Measurements from ENCODE around the gene DMPK. TPM values are rescaled to one million over a fixed set of nuclear protein-coding genes. Genes with fewer than 3 reads are reported as not detected.
A peak's percentile ranks its signal among the peaks of the same experiment; 100 is the strongest.

The DMPK gene
- total and polyA plus RNA-seq, 9 of the 15 experiments (the other 6 are each of a cell fraction or from before 2014, with no cell fraction given) = 0.24 to 31.3 (median 7.3) TPM

DNA sequence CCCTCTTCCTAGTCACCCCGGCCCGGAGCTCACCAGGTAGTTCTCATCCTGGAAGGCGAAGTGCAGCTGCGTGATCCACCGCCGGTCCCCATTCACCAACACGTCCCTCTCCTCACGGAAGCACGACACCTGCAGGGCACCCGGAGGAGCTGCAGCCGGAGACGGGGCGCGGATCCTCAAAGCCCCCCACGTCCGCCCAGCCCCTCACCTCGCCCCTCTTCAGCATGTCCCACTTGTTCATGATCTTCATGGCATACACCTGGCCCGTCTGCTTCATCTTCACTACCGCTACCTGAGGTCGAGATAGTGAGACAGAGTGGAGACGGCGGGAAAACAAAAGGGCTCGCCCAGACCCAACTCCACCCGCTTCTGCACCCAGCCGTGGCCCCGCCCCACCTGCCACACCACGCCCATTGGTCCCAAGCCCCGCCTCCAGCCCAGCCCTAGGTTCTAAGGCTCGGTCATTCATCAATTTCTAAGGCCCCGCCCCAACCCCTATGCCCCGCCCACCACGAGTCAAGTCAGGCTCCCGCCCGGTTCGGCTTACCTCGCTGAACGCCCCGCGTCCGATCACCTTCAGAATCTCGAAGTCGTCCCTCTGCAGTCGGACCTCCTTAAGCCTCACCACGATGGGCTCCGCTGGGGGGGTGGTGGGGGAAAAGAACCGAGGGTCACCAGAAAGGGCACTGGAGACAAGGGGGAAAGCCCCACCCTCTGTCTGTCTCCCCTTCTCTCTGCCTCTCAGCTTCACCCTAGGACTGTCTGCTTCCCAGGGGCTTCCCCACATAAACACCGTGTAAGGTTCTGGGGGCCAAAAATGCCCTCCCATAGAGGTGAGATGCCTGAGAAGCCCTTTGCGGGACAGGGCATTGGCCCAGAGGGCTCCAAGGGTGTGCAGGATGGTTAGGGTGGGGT, 2.8 kb downstream of the DMPK start (continued):
- TF ChIP-seq PHF8 (IDR thresholded peaks at IDR 0.05; ENCODE audit: borderline replicate concordance, low read length) = peak; percentile 45; the same call in 1 of the 2 replicates
- no peak for TF ChIP-seq SREBF1 (IDR thresholded peaks at IDR 0.05; ENCODE audit: borderline replicate concordance, low read depth, low read length)
- no peak for TF ChIP-seq SIX5 (IDR thresholded peaks at IDR 0.05; ENCODE audit: borderline replicate concordance in 1 of 2, insufficient read depth in 1 of 2, low read depth in 1 of 2, low read length in 2 of 2)
- TF ChIP-seq ZNF224 (CRISPR knock-in tag; IDR thresholded peaks at IDR 0.05) = no peak
- no peak for TF ChIP-seq ZSCAN32 (CRISPR knock-in tag; IDR thresholded peaks at IDR 0.05)
- no peak for TF ChIP-seq SMAD1 (IDR thresholded peaks at IDR 0.05; ENCODE audit: low read depth, low read length, partially characterized antibody)
- TF ChIP-seq CEBPG (CRISPR knock-in tag; IDR thresholded peaks at IDR 0.05) = no peak
- TF ChIP-seq CEBPG (tag; conservative IDR thresholded peaks at IDR 0.05 in 1 of 2, IDR thresholded peaks at IDR 0.05 in 1 of 2) = no peak
- TF ChIP-seq, protein P1, sequence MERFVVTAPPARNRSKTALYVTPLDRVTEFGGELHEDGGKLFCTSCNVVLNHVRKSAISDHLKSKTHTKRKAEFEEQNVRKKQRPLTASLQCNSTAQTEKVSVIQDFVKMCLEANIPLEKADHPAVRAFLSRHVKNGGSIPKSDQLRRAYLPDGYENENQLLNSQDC (CRISPR knock-in tag; IDR thresholded peaks at IDR 0.05) = no peak
- TF ChIP-seq, protein P2, sequence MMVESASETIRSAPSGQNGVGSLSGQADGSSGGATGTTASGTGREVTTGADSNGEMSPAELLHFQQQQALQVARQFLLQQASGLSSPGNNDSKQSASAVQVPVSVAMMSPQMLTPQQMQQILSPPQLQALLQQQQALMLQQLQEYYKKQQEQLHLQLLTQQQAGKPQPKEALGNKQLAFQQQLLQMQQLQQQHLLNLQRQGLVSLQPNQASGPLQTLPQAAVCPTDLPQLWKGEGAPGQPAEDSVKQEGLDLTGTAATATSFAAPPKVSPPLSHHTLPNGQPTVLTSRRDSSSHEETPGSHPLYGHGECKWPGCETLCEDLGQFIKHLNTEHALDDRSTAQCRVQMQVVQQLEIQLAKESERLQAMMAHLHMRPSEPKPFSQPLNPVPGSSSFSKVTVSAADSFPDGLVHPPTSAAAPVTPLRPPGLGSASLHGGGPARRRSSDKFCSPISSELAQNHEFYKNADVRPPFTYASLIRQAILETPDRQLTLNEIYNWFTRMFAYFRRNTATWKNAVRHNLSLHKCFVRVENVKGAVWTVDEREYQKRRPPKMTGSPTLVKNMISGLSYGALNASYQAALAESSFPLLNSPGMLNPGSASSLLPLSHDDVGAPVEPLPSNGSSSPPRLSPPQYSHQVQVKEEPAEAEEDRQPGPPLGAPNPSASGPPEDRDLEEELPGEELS (CRISPR knock-in tag; IDR thresholded peaks at IDR 0.05; ENCODE audit: borderline replicate concordance) = no peak
- TF ChIP-seq, protein P3, sequence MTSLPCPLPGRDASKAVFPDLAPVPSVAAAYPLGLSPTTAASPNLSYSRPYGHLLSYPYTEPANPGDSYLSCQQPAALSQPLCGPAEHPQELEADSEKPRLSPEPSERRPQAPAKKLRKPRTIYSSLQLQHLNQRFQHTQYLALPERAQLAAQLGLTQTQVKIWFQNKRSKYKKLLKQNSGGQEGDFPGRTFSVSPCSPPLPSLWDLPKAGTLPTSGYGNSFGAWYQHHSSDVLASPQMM (CRISPR knock-in tag; IDR thresholded peaks at IDR 0.05) = no peak
- no peak for TF ChIP-seq POU5F1 (IDR thresholded peaks at IDR 0.05; ENCODE audit: borderline replicate concordance, low read depth, low read length, partially characterized antibody)
- TF ChIP-seq PYGO2 (tag; IDR thresholded peaks at IDR 0.05) = no peak
- no peak for TF ChIP-seq EHMT2 (IDR thresholded peaks at IDR 0.05)
- TF ChIP-seq, protein P4, sequence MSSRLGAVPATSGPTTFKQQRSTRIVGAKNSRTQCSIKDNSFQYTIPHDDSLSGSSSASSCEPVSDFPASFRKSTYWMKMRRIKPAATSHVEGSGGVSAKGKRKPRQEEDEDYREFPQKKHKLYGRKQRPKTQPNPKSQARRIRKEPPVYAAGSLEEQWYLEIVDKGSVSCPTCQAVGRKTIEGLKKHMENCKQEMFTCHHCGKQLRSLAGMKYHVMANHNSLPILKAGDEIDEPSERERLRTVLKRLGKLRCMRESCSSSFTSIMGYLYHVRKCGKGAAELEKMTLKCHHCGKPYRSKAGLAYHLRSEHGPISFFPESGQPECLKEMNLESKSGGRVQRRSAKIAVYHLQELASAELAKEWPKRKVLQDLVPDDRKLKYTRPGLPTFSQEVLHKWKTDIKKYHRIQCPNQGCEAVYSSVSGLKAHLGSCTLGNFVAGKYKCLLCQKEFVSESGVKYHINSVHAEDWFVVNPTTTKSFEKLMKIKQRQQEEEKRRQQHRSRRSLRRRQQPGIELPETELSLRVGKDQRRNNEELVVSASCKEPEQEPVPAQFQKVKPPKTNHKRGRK (tag; IDR thresholded peaks at IDR 0.05) = no peak
- peak; percentile 71 for TF ChIP-seq SMAD4 (CRISPR knock-in tag; conservative IDR thresholded peaks at IDR 0.05)
- TF ChIP-seq, protein P5, sequence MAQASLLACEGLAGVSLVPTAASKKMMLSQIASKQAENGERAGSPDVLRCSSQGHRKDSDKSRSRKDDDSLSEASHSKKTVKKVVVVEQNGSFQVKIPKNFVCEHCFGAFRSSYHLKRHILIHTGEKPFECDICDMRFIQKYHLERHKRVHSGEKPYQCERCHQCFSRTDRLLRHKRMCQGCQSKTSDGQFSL (CRISPR knock-in tag; IDR thresholded peaks at IDR 0.05) = peak; percentile 73
- TF ChIP-seq, protein P5 (tag; IDR thresholded peaks at IDR 0.05) = no peak

All from K562 (cell line).